HG02884 (cell line): ENCODE results near the gene EML6.
"Not testable (repeated sequence)": the region's sequence is repeated elsewhere in the genome, so short reads cannot be mapped to it uniquely, and the experiment has no call there.

Source experiments
- ATAC-seq: cut with Tn5 transposase; IDR thresholded peaks from one replicate; pipeline ENCODE4 v1.9.1; 2021; ENCODE audit warnings: mild to moderate bottlenecking, moderate library complexity; ENCODE audit not compliant: unreplicated experiment

Gene EML6

GRCh38 chr2:54871457-54872107 lies 148.1 kb downstream of the EML6 start:
- no peak for ATAC-seq

- no peak for ATAC-seq
Measured at GRCh38 chr2:54872780-54873179, 149.3 kb downstream of the EML6 start.

- not testable (repeated sequence) for ATAC-seq
Measured at GRCh38 chr2:54873236-54873635, 149.8 kb downstream of the EML6 start.

- no peak for ATAC-seq
Measured at GRCh38 chr2:54876764-54877163, 153.3 kb downstream of the EML6 start.

- ATAC-seq, result no peak
Measured at GRCh38 chr2:54878182-54878581, 154.7 kb downstream of the EML6 start.

- no peak for ATAC-seq
Measured at GRCh38 chr2:54879032-54879431, 155.6 kb downstream of the EML6 start.

GRCh38 chr2:54879598-54880332 lies 156.3 kb downstream of the EML6 start:
- no peak for ATAC-seq

- no peak for ATAC-seq
Measured at GRCh38 chr2:54880428-54880827, 157.0 kb downstream of the EML6 start.

- ATAC-seq, result no peak
Measured at GRCh38 chr2:54881759-54882158, 158.3 kb downstream of the EML6 start.

- ATAC-seq, result no peak
Measured at GRCh38 chr2:54885891-54886290, 162.4 kb downstream of the EML6 start.

- no peak for ATAC-seq
Measured at GRCh38 chr2:54887850-54888545, 164.5 kb downstream of the EML6 start.

- no peak for ATAC-seq
Measured at GRCh38 chr2:54889053-54889452, 165.6 kb downstream of the EML6 start.

- ATAC-seq, result no peak
Measured at GRCh38 chr2:54891909-54892308, 168.4 kb downstream of the EML6 start.

GRCh38 chr2:54894467-54894866 lies 171.0 kb downstream of the EML6 start:
- ATAC-seq, result no peak

- ATAC-seq, result no peak
Measured at GRCh38 chr2:54895730-54896129, 172.3 kb downstream of the EML6 start.

- no peak for ATAC-seq
Measured at GRCh38 chr2:54897420-54898310, 174.2 kb downstream of the EML6 start.

- no peak for ATAC-seq
Measured at GRCh38 chr2:54898456-54899226, 175.2 kb downstream of the EML6 start.

GRCh38 chr2:54899576-54900200 lies 176.2 kb downstream of the EML6 start:
- ATAC-seq, result no peak

- ATAC-seq, result no peak
Measured at GRCh38 chr2:54901224-54901986, 177.9 kb downstream of the EML6 start.
